HG02973 (cell line): ENCODE measurements around the gene CLEC3A.
"Not testable (repeated sequence)": the region's sequence is repeated elsewhere in the genome, so short reads cannot be mapped to it uniquely, and the experiment has no call there.

Source experiments
- ATAC-seq: cut with Tn5 transposase; IDR thresholded peaks from one replicate; pipeline ENCODE4 v1.9.1; 2021; ENCODE audit warnings: moderate library complexity; ENCODE audit not compliant: unreplicated experiment

Gene CLEC3A

GRCh38 chr16:78028018-78028417, 5.7 kb downstream of the CLEC3A start:
- no peak for ATAC-seq

GRCh38 chr16:78034530-78034929, 12.2 kb downstream of the CLEC3A start:
- no peak for ATAC-seq

GRCh38 chr16:78035012-78035411, 12.7 kb downstream of the CLEC3A start:
- ATAC-seq = no peak

GRCh38 chr16:78040396-78040795, 18.0 kb downstream of the CLEC3A start:
- ATAC-seq = no peak

GRCh38 chr16:78045865-78046581, 23.7 kb downstream of the CLEC3A start:
- ATAC-seq = no peak

GRCh38 chr16:78048319-78048718, 26.0 kb downstream of the CLEC3A start:
- ATAC-seq = no peak

- ATAC-seq = no peak
These were observed 28.5 kb downstream of the CLEC3A start for GRCh38 chr16:78050734-78051400.

GRCh38 chr16:78057803-78058564, 35.6 kb downstream of the CLEC3A start:
- no peak for ATAC-seq

GRCh38 chr16:78059806-78060205, 37.5 kb downstream of the CLEC3A start:
- not testable (repeated sequence) for ATAC-seq

GRCh38 chr16:78060295-78060694, 37.9 kb downstream of the CLEC3A start:
- ATAC-seq = no peak

- no peak for ATAC-seq
These were observed 38.5 kb downstream of the CLEC3A start for GRCh38 chr16:78060809-78061208.

- ATAC-seq = no peak
These were observed 43.0 kb downstream of the CLEC3A start for GRCh38 chr16:78065319-78065718.

GRCh38 chr16:78069913-78070312, 47.6 kb downstream of the CLEC3A start:
- no peak for ATAC-seq

GRCh38 chr16:78072275-78072674, 49.9 kb downstream of the CLEC3A start:
- no peak for ATAC-seq

GRCh38 chr16:78075800-78076199, 53.5 kb downstream of the CLEC3A start:
- no peak for ATAC-seq

GRCh38 chr16:78081341-78081740, 59.0 kb downstream of the CLEC3A start:
- ATAC-seq = no peak
